ENCODE results near the gene ETF1. TPM values are rescaled to one million over a fixed set of nuclear protein-coding genes. Genes with fewer than 3 reads are reported as not detected.

Gene ETF1
- total and polyA plus RNA-seq, 3 experiments from 2014 or later = 29.4 to 246 (median 239) TPM

- Histone ChIP-seq H3K27ac (ENCODE audit: low read depth, low read length) (no peak overlapping the region), H3K4me1 (ENCODE audit: insufficient read depth, low read length) (peaks cover 38% of the 10 kb centered on the region), H3K27me3 (ENCODE audit: insufficient read depth, low read length, poor library complexity, severe bottlenecking) (no peaks in the 10 kb centered on the region), H3K36me3 (ENCODE audit: insufficient read depth, low read length) (peaks cover 70% of the 10 kb centered on the region), H3K4me3 (ENCODE audit: low read length) (no peak overlapping the region), H3K9me3 (ENCODE audit: low read length) (no peaks in the 10 kb centered on the region)
- H3K27me3 Mint-ChIP-seq = peaks cover 0 to 5% of the 10 kb centered on the region in 2 donors
- ChIA-PET CTCF (no interaction called here), POLR2A (no interaction called here)
- peak overlapping the region in 5 of 8 donors; percentile 38 to 90 (median 58) for H3K27ac Mint-ChIP-seq
- no peak for DNase-seq
- peak overlapping the region in 1 of 7 donors; percentile 25 for H3K4me3 Mint-ChIP-seq
- H3K9me3 Mint-ChIP-seq = peaks cover 0 to under 1% (median 0%) of the 10 kb centered on the region in 5 donors
- H3K4me1 Mint-ChIP-seq = peaks cover 61 to 85% (median 68%) of the 10 kb centered on the region in 3 donors
- peaks cover 13 to 93% (median 32%) of the 10 kb centered on the region in 3 donors for H3K36me3 Mint-ChIP-seq
Observed at GRCh38 chr5:138570871-138571270, 27.8 kb upstream of the ETF1 start.

- H3K9me3 ChIP-seq (ENCODE audit: low read length) = no peaks in the 10 kb centered on the region
- peaks cover 79% of the 10 kb centered on the region for H3K36me3 ChIP-seq (ENCODE audit: insufficient read depth, low read length)
- H3K27me3 ChIP-seq (ENCODE audit: insufficient read depth, low read length, poor library complexity, severe bottlenecking) = no peaks in the 10 kb centered on the region
- ChIA-PET POLR2A (no interaction called here), CTCF (no interaction called here)
- peak overlapping the region in 1 of 7 donors; percentile 72 for H3K4me3 Mint-ChIP-seq
- peaks cover 47% of the 10 kb centered on the region for H3K4me1 ChIP-seq (ENCODE audit: insufficient read depth, low read length)
- H3K27ac ChIP-seq (ENCODE audit: low read depth, low read length) = no peak overlapping the region
- peaks cover 17 to 93% (median 36%) of the 10 kb centered on the region in 3 donors for H3K36me3 Mint-ChIP-seq
- H3K4me1 Mint-ChIP-seq = peaks cover 65 to 86% (median 74%) of the 10 kb centered on the region in 3 donors
- H3K27me3 Mint-ChIP-seq = no peaks in the 10 kb centered on the region
- DNase-seq = no peak
- H3K27ac Mint-ChIP-seq = peak overlapping the region in 5 of 8 donors; percentile 13 to 90 (median 74)
- no peak overlapping the region for H3K4me3 ChIP-seq (ENCODE audit: low read length)
- no peaks in the 10 kb centered on the region for H3K9me3 Mint-ChIP-seq
Observed at GRCh38 chr5:138569782-138570181, 26.7 kb upstream of the ETF1 start.

GRCh38 chr5:138568061-138568824, 25.2 kb upstream of the ETF1 start:
- H3K9me3 Mint-ChIP-seq = no peaks in the 10 kb centered on the region
- Histone ChIP-seq H3K36me3 (ENCODE audit: insufficient read depth, low read length) (peaks cover 80% of the 10 kb centered on the region), H3K27me3 (ENCODE audit: insufficient read depth, low read length, poor library complexity, severe bottlenecking) (no peaks in the 10 kb centered on the region), H3K4me3 (ENCODE audit: low read length) (no peak overlapping the region), H3K27ac (ENCODE audit: low read depth, low read length) (no peak overlapping the region), H3K9me3 (ENCODE audit: low read length) (no peaks in the 10 kb centered on the region), H3K4me1 (ENCODE audit: insufficient read depth, low read length) (peaks cover 43% of the 10 kb centered on the region)
- peaks cover 17 to 93% (median 42%) of the 10 kb centered on the region in 3 donors for H3K36me3 Mint-ChIP-seq
- peak overlapping the region in 1 of 7 donors; percentile 40 for H3K4me3 Mint-ChIP-seq
- ChIA-PET POLR2A (no interaction called here), CTCF (interaction anchor here (1.3 kb wide), 1 partner anchor 20 kb away, joined by 3 read pairs; no protein-coding TSS in a partner anchor)
- peak overlapping the region; percentile 42 to 100 (median 90) for H3K27ac Mint-ChIP-seq
- H3K4me1 Mint-ChIP-seq = peaks cover 61 to 86% (median 73%) of the 10 kb centered on the region in 3 donors
- H3K27me3 Mint-ChIP-seq = no peaks in the 10 kb centered on the region
- no peak for DNase-seq

GRCh38 chr5:138566792-138567191, 23.8 kb upstream of the ETF1 start:
- Mint-ChIP-seq H3K27me3 (no peaks in the 10 kb centered on the region), H3K9me3 (no peaks in the 10 kb centered on the region), H3K4me3 (peak overlapping the region; percentile 5 to 66 (median 57)), H3K27ac (peak overlapping the region; percentile 40 to 100 (median 94)), H3K36me3 (peaks cover 17 to 85% (median 36%) of the 10 kb centered on the region in 3 donors), H3K4me1 (peaks cover 63 to 83% (median 71%) of the 10 kb centered on the region in 3 donors)
- H3K27me3 ChIP-seq (ENCODE audit: insufficient read depth, low read length, poor library complexity, severe bottlenecking) = no peaks in the 10 kb centered on the region
- ChIA-PET CTCF (interaction anchor here (1.0 to 2.3 kb wide), 3 partner anchors 9 to 18 kb away, joined by 3 to 18 read pairs (median 6); partner anchors contain the start of gene HSPA9), POLR2A (interaction anchor here (2.2 to 2.3 kb wide), 2 partner anchors 8 to 23 kb away, joined by 17 to 26 read pairs; partner anchors contain the start of genes ETF1 and HSPA9)
- H3K4me3 ChIP-seq (ENCODE audit: low read length) = no peak overlapping the region
- H3K27ac ChIP-seq (ENCODE audit: low read depth, low read length) = no peak overlapping the region
- no peaks in the 10 kb centered on the region for H3K9me3 ChIP-seq (ENCODE audit: low read length)
- H3K36me3 ChIP-seq (ENCODE audit: insufficient read depth, low read length) = peaks cover 70% of the 10 kb centered on the region
- peaks cover 35% of the 10 kb centered on the region for H3K4me1 ChIP-seq (ENCODE audit: insufficient read depth, low read length)
- no peak for DNase-seq

- Mint-ChIP-seq H3K4me1 (peaks cover 66 to 84% (median 79%) of the 10 kb centered on the region in 3 donors), H3K27ac (peak overlapping the region; percentile 83 to 100 (median 96)), H3K4me3 (peak overlapping the region; percentile 19 to 90 (median 80)), H3K9me3 (no peaks in the 10 kb centered on the region), H3K36me3 (peaks cover 23 to 85% (median 42%) of the 10 kb centered on the region in 3 donors), H3K27me3 (no peaks in the 10 kb centered on the region)
- H3K36me3 ChIP-seq (ENCODE audit: insufficient read depth, low read length) = peaks cover 71% of the 10 kb centered on the region
- POLR2A ChIA-PET = interaction anchor here (0.7 to 2.3 kb wide), 4 partner anchors 10 to 946 kb away, joined by 4 to 26 read pairs (median 10); partner anchors contain the start of genes ETF1 and HSPA9
- H3K27me3 ChIP-seq (ENCODE audit: insufficient read depth, low read length, poor library complexity, severe bottlenecking) = no peaks in the 10 kb centered on the region
- CTCF ChIA-PET = interaction anchor here (1.1 to 2.3 kb wide), 3 partner anchors 10 to 213 kb away, joined by 3 to 18 read pairs (median 3); partner anchors contain the start of gene HSPA9
- peak overlapping the region; percentile 17 for H3K4me3 ChIP-seq (ENCODE audit: low read length)
- DNase-seq = peak; percentile 9 to 88 (median 63)
- peaks cover 32% of the 10 kb centered on the region for H3K4me1 ChIP-seq (ENCODE audit: insufficient read depth, low read length)
- no peaks in the 10 kb centered on the region for H3K9me3 ChIP-seq (ENCODE audit: low read length)
- peak overlapping the region; percentile 68 for H3K27ac ChIP-seq (ENCODE audit: low read depth, low read length)
Observed at GRCh38 chr5:138565100-138565821, 22.2 kb upstream of the ETF1 start.

- H3K4me1 ChIP-seq (ENCODE audit: insufficient read depth, low read length) = peaks cover 27% of the 10 kb centered on the region
- DNase-seq = no peak
- H3K4me3 ChIP-seq (ENCODE audit: low read length) = no peak overlapping the region
- H3K36me3 ChIP-seq (ENCODE audit: insufficient read depth, low read length) = peaks cover 75% of the 10 kb centered on the region
- peaks cover 68 to 84% (median 81%) of the 10 kb centered on the region in 3 donors for H3K4me1 Mint-ChIP-seq
- H3K36me3 Mint-ChIP-seq = peaks cover 26 to 85% (median 48%) of the 10 kb centered on the region in 3 donors
- H3K27me3 ChIP-seq (ENCODE audit: insufficient read depth, low read length, poor library complexity, severe bottlenecking) = no peaks in the 10 kb centered on the region
- peak overlapping the region in 1 of 7 donors; percentile 90 for H3K4me3 Mint-ChIP-seq
- ChIA-PET POLR2A (interaction anchor here (2.3 kb wide), 1 partner anchor 21 kb away, joined by 17 read pairs; the partner anchor contains the start of gene ETF1), CTCF (interaction anchor here (0.9 kb wide), 1 partner anchor 15 kb away, joined by 4 read pairs; no protein-coding TSS in a partner anchor)
- H3K9me3 ChIP-seq (ENCODE audit: low read length) = no peaks in the 10 kb centered on the region
- H3K27ac Mint-ChIP-seq = peak overlapping the region in 3 of 8 donors; percentile 83 to 99 (median 96)
- H3K27ac ChIP-seq (ENCODE audit: low read depth, low read length) = no peak overlapping the region
- H3K27me3 Mint-ChIP-seq = no peaks in the 10 kb centered on the region
- no peaks in the 10 kb centered on the region for H3K9me3 Mint-ChIP-seq
Observed at GRCh38 chr5:138564242-138564641, 21.2 kb upstream of the ETF1 start.

GRCh38 chr5:138563340-138564118, 20.5 kb upstream of the ETF1 start:
- peaks cover 77% of the 10 kb centered on the region for H3K36me3 ChIP-seq (ENCODE audit: insufficient read depth, low read length)
- no peaks in the 10 kb centered on the region for H3K9me3 ChIP-seq (ENCODE audit: low read length)
- peaks cover 64 to 83% (median 78%) of the 10 kb centered on the region in 3 donors for H3K4me1 Mint-ChIP-seq
- H3K27me3 Mint-ChIP-seq = no peaks in the 10 kb centered on the region
- ChIA-PET POLR2A (interaction anchor here (0.7 kb wide), 1 partner anchor 12 kb away, joined by 3 read pairs; no protein-coding TSS in a partner anchor), CTCF (interaction anchor here (0.9 kb wide), 1 partner anchor 16 kb away, joined by 4 read pairs; no protein-coding TSS in a partner anchor)
- peak overlapping the region; percentile 20 to 94 (median 66) for H3K27ac Mint-ChIP-seq
- no peak overlapping the region for H3K4me3 ChIP-seq (ENCODE audit: low read length)
- DNase-seq = no peak
- H3K4me3 Mint-ChIP-seq = peak overlapping the region in 1 of 7 donors; percentile 32
- no peaks in the 10 kb centered on the region for H3K9me3 Mint-ChIP-seq
- no peaks in the 10 kb centered on the region for H3K27me3 ChIP-seq (ENCODE audit: insufficient read depth, low read length, poor library complexity, severe bottlenecking)
- no peak overlapping the region for H3K27ac ChIP-seq (ENCODE audit: low read depth, low read length)
- peaks cover 27% of the 10 kb centered on the region for H3K4me1 ChIP-seq (ENCODE audit: insufficient read depth, low read length)
- peaks cover 22 to 85% (median 46%) of the 10 kb centered on the region in 3 donors for H3K36me3 Mint-ChIP-seq
